Measurements from ENCODE around the gene DBP. TPM values are rescaled to one million over a fixed set of nuclear protein-coding genes. Genes with fewer than 3 reads are reported as not detected.

The DBP gene
- total and polyA plus RNA-seq, 2 of the 13 experiments (the other 11 are each of a cell fraction or from before 2014, with no cell fraction given), result 1.7 to 5.8 TPM

DNA sequence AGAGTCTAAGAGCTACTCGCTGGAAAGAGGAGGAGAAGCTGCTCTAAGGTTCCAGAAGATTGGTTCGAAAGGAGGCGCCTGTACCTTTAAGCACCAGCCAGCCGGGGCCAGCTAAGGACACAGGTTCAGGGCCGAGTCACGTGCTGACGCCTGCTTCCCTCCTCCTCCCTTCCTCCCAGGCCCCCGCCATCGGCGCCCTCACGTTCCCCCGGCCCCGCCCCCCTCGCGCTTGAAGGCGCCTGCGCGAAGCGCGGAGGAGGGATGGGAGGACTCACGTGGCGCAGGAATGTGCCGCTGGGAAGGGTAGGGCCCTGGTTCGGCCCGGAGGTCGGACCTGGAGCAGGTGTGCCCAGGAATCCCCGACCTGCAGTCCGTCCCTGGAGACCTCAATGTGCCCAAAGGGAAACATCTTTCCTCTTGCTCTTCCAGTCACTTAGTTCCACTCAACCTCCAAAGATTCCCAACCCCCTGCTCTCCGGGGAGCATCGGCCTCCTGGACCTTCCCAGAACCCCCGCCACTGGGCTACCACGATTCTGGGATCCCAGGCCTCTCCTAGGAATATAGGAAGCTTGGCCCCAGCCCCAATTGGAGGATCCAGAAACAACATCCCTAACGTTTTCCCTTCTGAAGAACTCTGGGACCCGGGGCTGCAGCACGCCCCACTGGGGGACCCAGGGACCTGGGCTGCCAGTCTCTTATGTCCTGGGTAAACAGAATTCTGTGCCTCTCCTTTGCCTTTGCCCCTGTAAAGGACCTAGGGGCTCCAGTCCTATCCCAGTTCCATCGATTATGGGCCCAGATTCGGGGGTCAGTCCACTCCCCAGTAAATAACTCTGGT is 2.5 kb downstream of the DBP start (continued):
- TF ChIP-seq ZNF414 (CRISPR knock-in tag; IDR thresholded peaks at IDR 0.05), result peak; percentile 55; the same call in 1 of the 2 replicates
- TF ChIP-seq SMAD9 (CRISPR knock-in tag; IDR thresholded peaks at IDR 0.05), result no peak
- no peak for TF ChIP-seq ATF7 (IDR thresholded peaks at IDR 0.05)
- TF ChIP-seq ATF7 (CRISPR knock-in tag; IDR thresholded peaks at IDR 0.05), result no peak
- TF ChIP-seq ZNF282 (IDR thresholded peaks at IDR 0.05; ENCODE audit: partially characterized antibody), result no peak
- no peak for TF ChIP-seq HNRNPUL1 (IDR thresholded peaks at IDR 0.05; ENCODE audit: low read depth, low read length)
- TF ChIP-seq ZNF577 (CRISPR knock-in tag; IDR thresholded peaks at IDR 0.05; ENCODE audit: borderline replicate concordance, low read depth), result no peak
- no peak for TF ChIP-seq ZFAT (CRISPR knock-in tag; conservative IDR thresholded peaks at IDR 0.05)
- TF ChIP-seq GZF1 (CRISPR knock-in tag; IDR thresholded peaks at IDR 0.05), result no peak
- TF ChIP-seq THYN1 (CRISPR knock-in tag; IDR thresholded peaks at IDR 0.05; ENCODE audit: borderline replicate concordance, low read depth), result no peak
- TF ChIP-seq BHLHE40 (IDR thresholded peaks at IDR 0.05; ENCODE audit: low read length), result peak; percentile 99
- no peak for TF ChIP-seq ZNF121 (CRISPR knock-in tag; IDR thresholded peaks at IDR 0.05)
- no peak for TF ChIP-seq TRIM24 (CRISPR knock-in tag; IDR thresholded peaks at IDR 0.05)
- TF ChIP-seq HDAC6 (IDR thresholded peaks at IDR 0.05; ENCODE audit: low read depth, low read length), result no peak
- 0 out of 2 replicates have a peak, but pooled peaks have one; percentile 46 for TF ChIP-seq JUN (CRISPR knock-in tag; IDR thresholded peaks at IDR 0.05)
- TF ChIP-seq SAP130 (CRISPR knock-in tag; IDR thresholded peaks at IDR 0.05; ENCODE audit: low read depth), result peak; percentile 88
- no peak for TF ChIP-seq ZFP36L1 (CRISPR knock-in tag; IDR thresholded peaks at IDR 0.05)
- no peak for TF ChIP-seq ZNF629 (CRISPR knock-in tag; conservative IDR thresholded peaks at IDR 0.05)
- TF ChIP-seq ARID2 (CRISPR knock-in tag; IDR thresholded peaks at IDR 0.05; ENCODE audit: borderline replicate concordance), result no peak
- no peak for TF ChIP-seq ZNF552 (CRISPR knock-in tag; IDR thresholded peaks at IDR 0.05; ENCODE audit: borderline replicate concordance)
- TF ChIP-seq CBX2 (IDR thresholded peaks at IDR 0.05; ENCODE audit: low read depth, low read length), result no peak
- TF ChIP-seq CBX2 (CRISPR knock-in tag; IDR thresholded peaks at IDR 0.05; ENCODE audit: low read depth), result no peak
- TF ChIP-seq SMYD3 (CRISPR knock-in tag; IDR thresholded peaks at IDR 0.05), result peak; percentile 38; the same call in 1 of the 2 replicates
- no peak for TF ChIP-seq ZNF432 (CRISPR knock-in tag; IDR thresholded peaks at IDR 0.05; ENCODE audit: borderline replicate concordance)
- TF ChIP-seq ESRRA (CRISPR knock-in tag; IDR thresholded peaks at IDR 0.05; ENCODE audit: low read depth), result no peak
- TF ChIP-seq, protein P1, sequence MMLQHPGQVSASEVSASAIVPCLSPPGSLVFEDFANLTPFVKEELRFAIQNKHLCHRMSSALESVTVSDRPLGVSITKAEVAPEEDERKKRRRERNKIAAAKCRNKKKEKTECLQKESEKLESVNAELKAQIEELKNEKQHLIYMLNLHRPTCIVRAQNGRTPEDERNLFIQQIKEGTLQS (CRISPR knock-in tag; IDR thresholded peaks at IDR 0.05), result no peak
- TF ChIP-seq MBD4 (IDR thresholded peaks at IDR 0.05; ENCODE audit: borderline replicate concordance, low read length), result no peak

Measured in HepG2 (cell line).